Erythroblast (primary cell): ENCODE data around the gene ENTPD1.

ENCODE experiments used
- GATA1 ChIP-seq: IDR thresholded peaks from 2 replicates; pipeline ENCODE4 v1.6.1; 2011; ENCODE audit warnings: low read depth, mild to moderate bottlenecking, control low read depth, low read length, moderate library complexity
- POLR2A ChIP-seq: IDR thresholded peaks from 2 replicates; pipeline ENCODE4 v1.6.1; 2011; ENCODE audit warnings: mild to moderate bottlenecking, low read length

DNA sequence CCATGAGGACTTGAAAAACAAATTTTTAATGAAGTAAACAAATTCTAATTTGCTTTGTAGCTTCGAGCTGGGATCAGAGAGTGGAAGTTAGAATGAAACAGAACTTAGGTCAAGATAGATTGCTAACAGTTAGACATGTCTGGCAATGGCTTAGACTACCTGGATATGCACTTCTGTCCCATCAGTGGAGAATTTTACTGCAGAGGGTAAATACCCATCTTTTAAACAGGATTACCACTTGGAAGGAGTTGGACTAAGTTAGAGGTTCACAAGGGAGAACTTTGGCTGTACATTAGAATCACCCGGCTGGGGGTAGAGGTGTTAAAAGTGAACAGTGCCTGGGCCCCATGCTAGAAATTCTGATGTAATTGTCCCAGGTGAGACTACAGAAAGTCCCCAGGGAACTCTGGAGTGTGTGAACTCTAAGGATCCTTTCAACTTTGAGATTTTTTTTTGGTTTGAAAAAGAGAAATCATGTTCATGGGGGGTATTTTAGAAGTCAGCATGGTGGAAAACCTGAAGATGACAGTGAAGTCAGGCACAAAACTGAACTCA lies 35.5 kb downstream of the ENTPD1 start:
- TF ChIP-seq POLR2A: no peak
- no peak for TF ChIP-seq GATA1
